Measurements from ENCODE around the gene PCBP2.
A peak's percentile ranks its signal among the peaks of the same experiment; 100 is the strongest.

DNA sequence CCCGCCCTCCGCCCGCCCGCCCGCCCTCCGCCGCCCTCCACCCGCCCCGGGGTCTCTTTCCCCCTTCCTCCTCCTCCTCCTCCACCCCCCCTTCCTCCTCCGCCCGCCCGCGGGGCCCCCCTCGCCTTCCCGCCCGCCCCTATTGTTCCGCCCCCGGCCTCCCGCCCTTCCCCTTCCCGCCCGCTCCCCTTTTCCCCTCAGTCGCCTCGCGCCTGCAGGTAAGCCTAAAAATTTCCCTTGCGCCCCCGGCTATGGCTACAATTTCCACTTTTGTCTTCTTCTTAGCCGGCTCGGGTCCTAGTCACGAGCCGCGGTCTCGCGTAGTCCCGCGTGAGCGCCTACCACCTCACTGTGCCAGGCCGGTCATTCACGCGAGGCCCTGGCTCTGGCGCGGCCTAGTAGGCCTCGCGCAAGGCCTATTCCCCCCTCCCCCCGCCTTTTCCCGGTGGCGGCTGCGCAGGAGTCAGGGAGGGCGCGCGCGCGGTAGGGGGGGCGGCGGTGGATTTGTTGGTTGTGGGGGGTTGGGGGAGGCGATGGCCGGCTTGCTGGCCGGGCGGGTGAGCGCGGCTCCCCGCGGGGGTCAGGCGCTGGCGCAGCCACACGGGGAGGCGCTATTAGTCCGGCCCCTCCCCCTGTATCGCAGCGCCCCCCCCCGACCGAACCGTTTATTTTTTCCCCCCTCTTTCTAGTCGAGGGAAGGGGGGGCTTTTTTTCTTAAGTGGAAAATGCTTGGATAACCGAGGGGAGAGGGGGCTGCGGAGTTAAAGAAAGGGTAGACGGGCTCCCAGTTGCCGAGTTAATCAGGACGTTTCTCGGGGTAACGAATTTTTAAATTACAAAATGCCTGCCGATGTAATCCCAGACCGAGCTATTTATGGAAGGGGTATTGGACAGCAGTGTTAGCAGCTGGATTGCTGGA lies 516 bp downstream of the PCBP2 start:
- TF ChIP-seq, protein P1, sequence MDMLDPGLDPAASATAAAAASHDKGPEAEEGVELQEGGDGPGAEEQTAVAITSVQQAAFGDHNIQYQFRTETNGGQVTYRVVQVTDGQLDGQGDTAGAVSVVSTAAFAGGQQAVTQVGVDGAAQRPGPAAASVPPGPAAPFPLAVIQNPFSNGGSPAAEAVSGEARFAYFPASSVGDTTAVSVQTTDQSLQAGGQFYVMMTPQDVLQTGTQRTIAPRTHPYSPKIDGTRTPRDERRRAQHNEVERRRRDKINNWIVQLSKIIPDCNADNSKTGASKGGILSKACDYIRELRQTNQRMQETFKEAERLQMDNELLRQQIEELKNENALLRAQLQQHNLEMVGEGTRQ (IDR thresholded peaks at IDR 0.05; ENCODE audit: borderline replicate concordance, low read depth, low read length), result no peak
- TF ChIP-seq FOS (IDR thresholded peaks at IDR 0.05; ENCODE audit: borderline replicate concordance, extremely low read depth, insufficient read length) (no peak), SP1 (IDR thresholded peaks at IDR 0.05; ENCODE audit: low read depth, low read length) (no peak), RAD21 (IDR thresholded peaks at IDR 0.05; ENCODE audit: insufficient read depth, low read depth, low read length) (no peak), POLR2A (IDR thresholded peaks at IDR 0.05; ENCODE audit: low read depth, low read length) (peak; percentile 95), HDAC2 (IDR thresholded peaks at IDR 0.05) (no peak), TCF12 (IDR thresholded peaks at IDR 0.05; ENCODE audit: low read depth, low read length) (no peak), EZH2 (IDR thresholded peaks at IDR 0.05; ENCODE audit: borderline replicate concordance, control insufficient read depth, low read depth, low read length) (no peak), NFXL1 (IDR thresholded peaks at IDR 0.05; ENCODE audit: borderline replicate concordance) (no peak), BRCA1 (IDR thresholded peaks at IDR 0.05; ENCODE audit: low read depth, low read length) (no peak)

Data from GM12878 (cell line).